Activated naive CD8-positive, alpha-beta T cell treated with anti-CD3 and anti-CD28 coated beads for 36 hours (primary cell): ENCODE measurements around the gene ADGRE1. TPM values are rescaled to one million over a fixed set of nuclear protein-coding genes. Genes with fewer than 3 reads are reported as not detected.

Experiments used
- DNase-seq: peaks from one replicate; pipeline ENCODE4 v3.0.0; 2021
- H3K27ac Mint-ChIP-seq: one replicate; pipeline ENCODE4 v1.8.0; 2022; ENCODE audit warnings: mild to moderate bottlenecking, moderate library complexity, mixed read lengths
- H3K27me3 Mint-ChIP-seq: one replicate; pipeline ENCODE4 v1.8.0; 2022; ENCODE audit warnings: mild to moderate bottlenecking, mixed read lengths
- H3K36me3 Mint-ChIP-seq: one replicate; pipeline ENCODE4 v1.8.0; 2021; ENCODE audit warnings: mild to moderate bottlenecking, mixed read lengths
- H3K4me1 Mint-ChIP-seq: one replicate; pipeline ENCODE4 v1.8.0; 2021; ENCODE audit warnings: mixed read lengths
- H3K4me3 Mint-ChIP-seq: one replicate; pipeline ENCODE4 v1.8.0; 2022; ENCODE audit warnings: mild to moderate bottlenecking, moderate library complexity, mixed read lengths
- H3K9me3 Mint-ChIP-seq: one replicate; pipeline ENCODE4 v1.8.0; 2022; ENCODE audit warnings: mixed read lengths
- total RNA-seq, 2 experiments: library from RNA; stranded (reverse); gene quantifications; one replicate each; pipeline ENCODE4 v1.2.3, GENCODE V29; 2021

The ADGRE1 gene, protein sequence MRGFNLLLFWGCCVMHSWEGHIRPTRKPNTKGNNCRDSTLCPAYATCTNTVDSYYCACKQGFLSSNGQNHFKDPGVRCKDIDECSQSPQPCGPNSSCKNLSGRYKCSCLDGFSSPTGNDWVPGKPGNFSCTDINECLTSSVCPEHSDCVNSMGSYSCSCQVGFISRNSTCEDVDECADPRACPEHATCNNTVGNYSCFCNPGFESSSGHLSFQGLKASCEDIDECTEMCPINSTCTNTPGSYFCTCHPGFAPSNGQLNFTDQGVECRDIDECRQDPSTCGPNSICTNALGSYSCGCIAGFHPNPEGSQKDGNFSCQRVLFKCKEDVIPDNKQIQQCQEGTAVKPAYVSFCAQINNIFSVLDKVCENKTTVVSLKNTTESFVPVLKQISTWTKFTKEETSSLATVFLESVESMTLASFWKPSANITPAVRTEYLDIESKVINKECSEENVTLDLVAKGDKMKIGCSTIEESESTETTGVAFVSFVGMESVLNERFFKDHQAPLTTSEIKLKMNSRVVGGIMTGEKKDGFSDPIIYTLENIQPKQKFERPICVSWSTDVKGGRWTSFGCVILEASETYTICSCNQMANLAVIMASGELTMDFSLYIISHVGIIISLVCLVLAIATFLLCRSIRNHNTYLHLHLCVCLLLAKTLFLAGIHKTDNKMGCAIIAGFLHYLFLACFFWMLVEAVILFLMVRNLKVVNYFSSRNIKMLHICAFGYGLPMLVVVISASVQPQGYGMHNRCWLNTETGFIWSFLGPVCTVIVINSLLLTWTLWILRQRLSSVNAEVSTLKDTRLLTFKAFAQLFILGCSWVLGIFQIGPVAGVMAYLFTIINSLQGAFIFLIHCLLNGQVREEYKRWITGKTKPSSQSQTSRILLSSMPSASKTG
- total RNA-seq = 1 to 10 TPM in 1 of 2 experiments, under 1 TPM in 1; 0.88 to 1.3 TPM

DNA sequence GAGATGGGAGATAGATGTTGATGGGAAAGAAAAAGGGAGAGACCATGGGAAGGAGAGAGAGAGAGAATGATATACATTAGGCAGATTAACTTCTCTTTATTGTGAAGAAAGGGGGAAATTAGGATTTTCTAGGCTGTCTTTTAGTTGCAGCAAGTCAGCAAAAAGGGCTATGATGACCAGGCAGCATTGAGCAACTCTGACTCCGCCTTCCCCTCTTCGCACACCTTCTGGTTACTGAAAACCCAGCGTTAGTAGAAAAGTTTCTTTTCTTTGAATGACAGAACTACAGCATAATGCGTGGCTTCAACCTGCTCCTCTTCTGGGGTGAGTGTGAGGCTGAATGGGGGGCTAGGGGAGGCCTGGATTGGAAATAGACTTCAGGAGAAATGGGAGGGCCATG is at the start of gene ADGRE1:
TSS of gene ADGRE1 (plus strand) at position 264 of the 400 bp plus-strand sequence. CDS start at position 294, 30 bp downstream.
- Mint-ChIP-seq H3K27me3 (no peaks in the 10 kb centered on the region), H3K4me3 (no peak within 1 kb of the TSS)

DNA sequence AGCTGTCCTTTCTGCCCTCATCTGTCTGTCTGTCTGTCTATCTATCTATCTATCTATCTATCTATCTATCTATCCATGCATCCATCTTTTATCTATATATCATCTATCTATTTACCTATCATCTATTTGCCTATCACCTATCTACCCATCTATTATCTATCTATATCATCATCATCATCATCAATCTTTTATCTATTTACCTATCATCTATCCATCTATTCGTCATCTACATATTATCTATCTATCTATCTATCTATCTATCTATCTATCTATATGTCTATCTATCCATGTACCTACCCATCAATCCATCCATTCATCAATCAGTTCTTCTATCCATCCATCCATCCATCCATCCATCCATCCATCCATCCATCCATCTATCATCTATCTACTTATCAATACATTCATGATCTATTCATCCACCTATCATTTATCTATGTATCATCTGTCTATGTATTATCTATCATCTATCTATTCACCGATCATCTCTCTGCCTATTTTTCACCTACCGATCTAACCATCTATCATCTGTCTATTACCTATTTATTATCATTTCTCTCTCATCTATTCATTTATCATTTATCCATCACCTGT is 49.2 kb upstream of the ADGRE1 start:
- no peaks in the 10 kb centered on the region for H3K27me3 Mint-ChIP-seq

More for the DNA sequence above, at the start of gene ADGRE1:
- Mint-ChIP-seq H3K27ac (no peak within 1 kb of the TSS), H3K36me3 (peaks cover 21% of the 10 kb centered on the region), H3K4me1 (peaks cover 36% of the 10 kb centered on the region), H3K9me3 (peaks cover 20% of the 10 kb centered on the region)
- DNase-seq = peak; percentile 9

DNA sequence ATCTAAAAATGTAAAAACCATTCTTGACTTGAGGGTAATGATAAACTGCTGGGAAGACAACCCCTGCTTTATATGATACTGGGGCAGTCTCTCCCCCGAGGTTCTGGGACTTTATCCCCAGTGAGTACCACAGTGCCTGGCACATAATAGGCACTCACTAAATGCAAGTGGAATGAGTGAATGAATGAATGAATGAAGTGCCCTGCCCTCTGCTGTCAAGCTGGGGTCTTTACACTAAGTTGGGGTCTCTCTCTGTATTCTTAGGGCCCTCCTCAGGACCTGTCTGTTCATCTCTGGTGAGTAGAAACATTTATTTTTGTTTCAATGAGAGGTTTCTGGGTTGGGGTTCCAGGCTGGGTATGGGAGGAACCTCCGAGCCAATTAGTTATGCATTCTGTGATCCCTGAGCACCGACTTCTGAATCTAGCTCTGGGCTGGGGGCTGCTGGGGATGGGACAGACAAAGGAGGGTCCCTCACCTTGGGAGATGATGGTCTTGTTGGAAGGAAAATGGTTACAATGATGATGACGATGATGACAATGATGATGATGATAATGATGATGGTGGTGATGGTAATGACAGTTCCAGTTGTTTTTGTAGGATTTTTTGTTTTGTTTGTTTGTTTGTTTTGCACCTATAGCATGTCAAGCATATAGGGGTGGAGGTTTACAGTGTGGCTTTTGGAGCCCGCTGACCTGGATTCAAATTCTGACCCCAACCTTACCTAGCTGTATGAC is 44.3 kb upstream of the ADGRE1 start:
- Mint-ChIP-seq H3K27ac (peak overlapping the region; percentile 58), H3K9me3 (no peaks in the 10 kb centered on the region), H3K4me3 (no peak overlapping the region), H3K27me3 (no peaks in the 10 kb centered on the region), H3K4me1 (peaks cover 11% of the 10 kb centered on the region), H3K36me3 (peaks cover 15% of the 10 kb centered on the region)
- no peak for DNase-seq

More for the DNA sequence above, 49.2 kb upstream of the ADGRE1 start:
- peaks cover 43% of the 10 kb centered on the region for H3K36me3 Mint-ChIP-seq
- peak overlapping the region; percentile 67 for H3K27ac Mint-ChIP-seq
- H3K4me3 Mint-ChIP-seq = no peak overlapping the region
- peaks cover 24% of the 10 kb centered on the region for H3K4me1 Mint-ChIP-seq
- no peak for DNase-seq
- H3K9me3 Mint-ChIP-seq = no peaks in the 10 kb centered on the region

DNA sequence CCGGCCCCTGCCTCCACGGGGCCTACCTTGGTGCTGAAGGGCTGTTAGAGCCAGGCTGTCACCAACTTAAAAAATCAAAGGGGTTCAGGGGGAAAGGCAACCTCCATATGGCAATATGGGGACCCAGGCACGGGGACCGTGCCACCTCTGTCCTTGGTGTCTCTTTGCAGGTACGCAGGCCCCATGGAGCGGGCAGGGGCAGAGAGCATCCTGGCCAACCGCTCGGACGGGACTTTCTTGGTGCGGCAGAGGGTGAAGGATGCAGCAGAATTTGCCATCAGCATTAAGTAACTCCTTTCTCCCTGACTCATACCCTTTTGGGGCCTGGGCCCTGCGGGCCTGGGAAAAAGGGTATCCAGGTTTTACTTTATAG is 39.6 kb upstream of the ADGRE1 start:
- H3K4me3 Mint-ChIP-seq = no peak overlapping the region
- peaks cover 8% of the 10 kb centered on the region for H3K4me1 Mint-ChIP-seq
- peaks cover 13% of the 10 kb centered on the region for H3K36me3 Mint-ChIP-seq
- H3K27me3 Mint-ChIP-seq = no peaks in the 10 kb centered on the region
- no peak for DNase-seq
- no peak overlapping the region for H3K27ac Mint-ChIP-seq
- H3K9me3 Mint-ChIP-seq = no peaks in the 10 kb centered on the region

DNA sequence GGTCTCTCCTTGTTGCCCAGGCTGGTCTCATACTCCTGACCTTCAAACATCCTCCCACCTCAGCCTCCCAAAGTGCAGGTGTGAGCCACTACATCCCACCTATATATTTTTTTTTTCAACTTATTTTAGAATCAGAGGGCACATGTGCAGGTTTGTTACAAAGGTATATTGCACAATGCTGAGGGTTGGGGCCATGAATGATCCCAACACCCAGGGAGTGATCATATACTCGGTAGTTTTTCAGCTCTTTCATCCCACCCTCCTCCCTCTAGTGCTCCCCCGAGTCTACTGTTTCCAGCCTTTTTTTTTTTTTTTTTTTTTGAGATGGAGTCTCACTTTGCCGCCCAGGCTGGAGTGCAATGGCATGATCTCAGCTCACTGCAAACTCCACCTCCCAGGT is 38.4 kb upstream of the ADGRE1 start:
- H3K27ac Mint-ChIP-seq = no peak overlapping the region
- no peaks in the 10 kb centered on the region for H3K27me3 Mint-ChIP-seq
- no peaks in the 10 kb centered on the region for H3K4me1 Mint-ChIP-seq
- DNase-seq = no peak
- peaks cover 16% of the 10 kb centered on the region for H3K36me3 Mint-ChIP-seq
- H3K4me3 Mint-ChIP-seq = no peak overlapping the region
- no peaks in the 10 kb centered on the region for H3K9me3 Mint-ChIP-seq

DNA sequence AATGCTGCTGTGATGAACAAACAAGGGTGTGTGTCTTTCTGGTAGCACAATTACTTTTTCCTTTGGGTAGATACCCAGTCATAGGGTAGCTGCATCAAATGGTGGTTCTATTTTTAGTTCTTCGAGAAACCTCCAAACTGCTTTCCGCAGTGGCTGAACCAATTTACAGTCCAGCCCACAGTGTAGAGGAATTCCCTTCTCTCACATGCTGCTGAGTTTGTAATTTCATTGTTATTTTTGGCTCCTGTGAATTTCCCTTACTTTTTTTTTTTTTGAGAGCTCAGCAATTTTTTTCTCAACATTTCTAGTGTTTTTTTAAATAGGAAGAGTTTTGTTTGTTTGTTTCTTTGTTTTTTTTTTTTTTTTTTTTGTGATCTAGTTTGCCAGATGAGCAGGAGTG is 37.5 kb upstream of the ADGRE1 start:
- Mint-ChIP-seq H3K27ac (no peak overlapping the region), H3K9me3 (no peaks in the 10 kb centered on the region)

DNA sequence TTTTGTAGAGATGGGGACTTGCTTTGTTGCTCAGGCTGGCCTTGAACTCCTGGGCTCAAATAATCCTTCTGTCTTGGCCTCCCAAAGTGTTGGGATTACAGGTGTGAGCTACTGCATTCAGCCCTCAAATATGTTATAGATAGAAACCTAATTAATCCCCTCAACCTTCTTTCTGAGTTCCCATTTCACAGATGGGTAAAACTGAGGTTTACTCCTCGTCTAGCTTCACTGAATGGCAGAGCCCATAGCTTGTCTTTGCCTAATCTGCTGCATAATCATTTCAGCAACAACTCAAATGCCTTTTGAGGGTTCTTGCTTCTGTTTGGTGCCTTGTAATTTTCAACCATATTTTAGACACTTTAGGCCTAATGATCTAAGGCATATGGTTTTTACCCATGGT is 36.0 kb upstream of the ADGRE1 start:
- H3K27me3 Mint-ChIP-seq = no peaks in the 10 kb centered on the region
- no peaks in the 10 kb centered on the region for H3K4me1 Mint-ChIP-seq
- H3K27ac Mint-ChIP-seq = no peak overlapping the region
- no peak overlapping the region for H3K4me3 Mint-ChIP-seq
- DNase-seq = no peak
- H3K36me3 Mint-ChIP-seq = peaks cover 22% of the 10 kb centered on the region
- no peaks in the 10 kb centered on the region for H3K9me3 Mint-ChIP-seq

More for the DNA sequence above, 37.5 kb upstream of the ADGRE1 start:
- no peak for DNase-seq
- Mint-ChIP-seq H3K27me3 (no peaks in the 10 kb centered on the region), H3K4me3 (no peak overlapping the region), H3K4me1 (no peaks in the 10 kb centered on the region), H3K36me3 (peaks cover 18% of the 10 kb centered on the region)

DNA sequence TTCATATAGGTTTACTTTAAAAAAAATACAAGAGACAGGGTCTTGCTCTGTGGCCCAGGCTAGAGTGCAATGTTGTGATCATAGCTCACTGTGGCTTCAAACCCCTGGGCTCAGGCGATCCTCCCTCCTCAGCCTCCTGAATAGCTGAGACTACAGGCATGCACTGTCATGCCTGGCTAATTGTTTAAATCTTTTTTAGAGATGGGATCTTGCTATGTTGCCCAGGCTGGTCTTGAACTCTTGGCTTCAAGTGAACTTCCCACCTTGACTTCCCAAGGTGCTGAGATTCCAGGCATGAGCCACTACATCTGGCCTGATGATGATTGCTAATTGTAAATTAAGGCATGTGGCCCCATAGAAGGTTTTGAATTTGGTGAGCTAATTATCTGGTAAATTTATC is 35.4 kb upstream of the ADGRE1 start:
- Mint-ChIP-seq H3K9me3 (no peaks in the 10 kb centered on the region), H3K4me1 (no peaks in the 10 kb centered on the region), H3K27ac (no peak overlapping the region), H3K4me3 (no peak overlapping the region), H3K27me3 (no peaks in the 10 kb centered on the region), H3K36me3 (peaks cover 22% of the 10 kb centered on the region)
- no peak for DNase-seq

DNA sequence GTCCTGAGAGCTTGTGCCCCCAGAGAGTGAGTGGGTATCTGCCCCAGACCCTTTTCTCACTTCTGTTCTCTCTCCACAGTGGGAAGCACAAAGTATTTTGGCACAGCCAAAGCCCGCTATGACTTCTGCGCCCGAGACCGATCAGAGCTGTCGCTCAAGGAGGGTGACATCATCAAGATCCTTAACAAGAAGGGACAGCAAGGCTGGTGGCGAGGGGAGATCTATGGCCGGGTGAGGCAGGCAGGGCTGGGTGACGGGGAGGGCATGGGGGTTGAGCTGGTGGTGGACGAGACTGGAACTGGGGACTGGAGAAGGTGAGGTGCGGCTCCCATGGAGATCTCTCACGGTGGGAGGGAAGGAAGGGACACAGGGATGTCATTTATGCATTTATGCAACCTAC is 33.5 kb upstream of the ADGRE1 start:
- no peaks in the 10 kb centered on the region for H3K9me3 Mint-ChIP-seq
- H3K4me3 Mint-ChIP-seq = no peak overlapping the region
- DNase-seq = no peak
- H3K27me3 Mint-ChIP-seq = no peaks in the 10 kb centered on the region
- no peaks in the 10 kb centered on the region for H3K4me1 Mint-ChIP-seq
- H3K36me3 Mint-ChIP-seq = peaks cover 24% of the 10 kb centered on the region
- no peak overlapping the region for H3K27ac Mint-ChIP-seq

DNA sequence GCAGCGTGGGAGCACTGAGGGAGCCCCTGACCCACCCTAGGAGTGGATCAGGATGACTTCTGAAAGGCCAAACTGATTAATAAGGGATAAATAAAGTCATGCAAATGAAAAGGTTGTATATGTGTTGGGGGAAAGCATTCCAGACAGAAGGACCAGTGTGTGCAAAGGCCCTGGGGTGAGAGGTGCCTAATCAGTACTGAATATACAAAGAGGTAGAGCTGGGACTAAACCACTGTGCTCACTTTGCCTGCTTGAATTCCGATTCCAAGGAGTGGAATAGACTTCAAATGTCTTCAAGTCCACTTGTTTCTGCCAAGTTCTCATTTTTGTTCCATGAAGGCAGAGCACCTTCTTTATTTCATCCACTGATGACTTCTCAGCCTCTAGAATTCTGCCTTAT is 32.6 kb upstream of the ADGRE1 start:
- peaks cover 24% of the 10 kb centered on the region for H3K36me3 Mint-ChIP-seq
- no peak overlapping the region for H3K4me3 Mint-ChIP-seq
- no peaks in the 10 kb centered on the region for H3K27me3 Mint-ChIP-seq
- H3K27ac Mint-ChIP-seq = peak overlapping the region; percentile 0
- no peak for DNase-seq
- H3K4me1 Mint-ChIP-seq = no peaks in the 10 kb centered on the region
- H3K9me3 Mint-ChIP-seq = no peaks in the 10 kb centered on the region

DNA sequence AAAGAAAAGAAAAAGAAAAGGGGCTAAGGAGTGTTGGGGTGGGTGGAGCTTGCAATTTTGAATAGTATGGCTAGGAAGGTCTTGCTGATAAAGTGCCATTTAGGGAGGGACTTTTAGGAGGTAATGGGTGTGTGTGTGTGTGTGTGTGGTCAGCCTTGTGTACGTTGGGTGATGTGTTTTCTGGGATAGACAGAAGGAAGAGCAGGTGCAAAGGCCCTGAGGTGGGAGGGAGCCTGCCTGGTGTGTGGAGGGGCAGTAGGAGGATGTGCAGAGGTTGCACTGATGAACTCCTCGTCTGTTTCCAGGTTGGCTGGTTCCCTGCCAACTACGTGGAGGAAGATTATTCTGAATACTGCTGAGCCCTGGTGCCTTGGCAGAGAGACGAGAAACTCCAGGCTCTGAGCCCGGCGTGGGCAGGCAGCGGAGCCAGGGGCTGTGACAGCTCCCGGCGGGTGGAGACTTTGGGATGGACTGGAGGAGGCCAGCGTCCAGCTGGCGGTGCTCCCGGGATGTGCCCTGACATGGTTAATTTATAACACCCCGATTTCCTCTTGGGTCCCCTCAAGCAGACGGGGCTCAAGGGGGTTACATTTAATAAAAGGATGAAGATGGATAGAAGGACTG is 30.5 kb upstream of the ADGRE1 start:
- H3K4me3 Mint-ChIP-seq = no peak overlapping the region
- no peaks in the 10 kb centered on the region for H3K27me3 Mint-ChIP-seq
- H3K27ac Mint-ChIP-seq = no peak overlapping the region
- no peaks in the 10 kb centered on the region for H3K9me3 Mint-ChIP-seq
- peaks cover 19% of the 10 kb centered on the region for H3K36me3 Mint-ChIP-seq
- H3K4me1 Mint-ChIP-seq = peaks cover 2% of the 10 kb centered on the region
- DNase-seq = no peak

DNA sequence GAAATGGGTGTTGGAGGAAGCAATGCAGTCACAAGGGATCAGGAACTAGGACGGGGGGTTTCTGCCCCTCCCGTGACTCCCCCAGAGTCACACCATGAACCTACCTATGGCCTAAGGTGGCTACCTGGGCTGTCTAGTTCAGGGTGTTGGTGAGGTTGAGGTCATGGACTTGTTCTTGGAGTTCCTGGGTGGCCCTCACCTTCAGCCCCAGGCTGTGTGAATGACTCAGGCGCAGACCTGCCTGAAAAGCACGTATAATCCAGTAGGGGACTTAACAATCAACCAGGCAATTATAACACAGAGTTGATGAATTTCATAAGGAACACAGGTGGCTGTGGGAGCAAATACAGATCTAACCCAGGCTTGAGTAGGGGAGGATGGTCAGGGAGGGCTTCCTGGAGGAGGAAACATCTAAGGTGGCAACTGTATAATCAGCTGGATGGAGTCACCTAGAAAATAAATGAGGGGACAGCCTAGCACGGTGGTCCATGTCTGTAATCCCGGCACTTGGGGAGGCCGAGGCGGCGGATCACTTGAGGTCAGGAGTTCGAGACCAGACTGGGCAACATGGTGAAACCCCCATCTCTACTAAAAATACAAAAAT is 25.6 kb upstream of the ADGRE1 start:
- Mint-ChIP-seq H3K27ac (no peak overlapping the region), H3K36me3 (peaks cover 2% of the 10 kb centered on the region), H3K4me3 (peak overlapping the region; percentile 4), H3K9me3 (no peaks in the 10 kb centered on the region), H3K27me3 (no peaks in the 10 kb centered on the region), H3K4me1 (peaks cover 12% of the 10 kb centered on the region)
- DNase-seq = no peak

DNA sequence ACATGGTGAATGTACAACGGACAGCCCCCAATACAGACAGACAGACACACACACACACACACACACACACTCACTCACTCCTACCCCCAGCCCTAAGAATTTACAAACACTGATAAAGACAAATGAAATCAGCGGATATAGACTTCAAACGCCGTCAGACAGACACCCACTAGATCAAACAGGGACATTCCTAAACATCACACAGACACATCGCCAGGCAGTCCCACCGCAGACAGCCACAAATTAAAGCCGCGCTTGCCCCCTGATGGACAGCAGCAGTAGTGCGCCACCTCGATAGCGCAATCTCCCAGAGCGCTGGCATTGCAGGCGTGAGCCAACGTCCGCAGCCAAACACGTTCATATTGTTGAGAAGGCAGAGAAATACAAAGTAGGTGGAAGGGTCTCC is 24.7 kb upstream of the ADGRE1 start:
- Mint-ChIP-seq H3K27me3 (no peaks in the 10 kb centered on the region), H3K9me3 (no peaks in the 10 kb centered on the region), H3K36me3 (no peaks in the 10 kb centered on the region), H3K27ac (peak overlapping the region; percentile 84), H3K4me3 (peak overlapping the region; percentile 78), H3K4me1 (peaks cover 14% of the 10 kb centered on the region)
- DNase-seq = peak; percentile 90
